Prostate gland (tissue), 2 donors: ENCODE measurements around the gene LY86.

ENCODE experiments used
- CTCF ChIP-seq, 4 experiments: fragments of 200-600 bp in 2 of 4; fragments of 450-650 bp in 2 of 4; sonication (generic) in 2 of 4; IDR thresholded peaks; 1 replicate in 3 of 4; 2 replicates in 1 of 4; pipeline ENCODE4 v1.5.1; 2016 to 2019; ENCODE audit warnings: antibody characterized with exemption in 4 of 4, mild to moderate bottlenecking in 2 of 4, moderate library complexity in 2 of 4
- POLR2AphosphoS5 ChIP-seq: sonication (generic); formaldehyde crosslinking; IDR thresholded peaks from one replicate; pipeline ENCODE4 v1.6.1; 2017; ENCODE audit warnings: antibody characterized with exemption

GRCh38 chr6:6700407-6701270 is 112.1 kb downstream of the LY86 start:
- TF ChIP-seq POLR2AphosphoS5: no peak
- no peak for TF ChIP-seq CTCF (IDR thresholded peaks at IDR 0.05)
